Raji (cell line): ENCODE measurements around the gene HIF1A.

Experiments
- POLR2A ChIP-seq: IDR thresholded peaks from 2 replicates; pipeline ENCODE4 v1.6.1; 2011; ENCODE audit warnings: low read depth, low read length, control low read depth; ENCODE audit not compliant: insufficient read depth

The HIF1A gene

DNA sequence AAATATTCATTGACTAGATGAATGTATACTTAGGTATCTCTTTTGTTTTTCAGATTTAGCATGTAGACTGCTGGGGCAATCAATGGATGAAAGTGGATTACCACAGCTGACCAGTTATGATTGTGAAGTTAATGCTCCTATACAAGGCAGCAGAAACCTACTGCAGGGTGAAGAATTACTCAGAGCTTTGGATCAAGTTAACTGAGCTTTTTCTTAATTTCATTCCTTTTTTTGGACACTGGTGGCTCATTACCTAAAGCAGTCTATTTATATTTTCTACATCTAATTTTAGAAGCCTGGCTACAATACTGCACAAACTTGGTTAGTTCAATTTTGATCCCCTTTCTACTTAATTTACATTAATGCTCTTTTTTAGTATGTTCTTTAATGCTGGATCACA lies 51.6 kb downstream of the HIF1A start:
- TF ChIP-seq POLR2A: no peak

DNA sequence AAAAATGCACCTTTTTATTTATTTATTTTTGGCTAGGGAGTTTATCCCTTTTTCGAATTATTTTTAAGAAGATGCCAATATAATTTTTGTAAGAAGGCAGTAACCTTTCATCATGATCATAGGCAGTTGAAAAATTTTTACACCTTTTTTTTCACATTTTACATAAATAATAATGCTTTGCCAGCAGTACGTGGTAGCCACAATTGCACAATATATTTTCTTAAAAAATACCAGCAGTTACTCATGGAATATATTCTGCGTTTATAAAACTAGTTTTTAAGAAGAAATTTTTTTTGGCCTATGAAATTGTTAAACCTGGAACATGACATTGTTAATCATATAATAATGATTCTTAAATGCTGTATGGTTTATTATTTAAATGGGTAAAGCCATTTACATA lies 52.0 kb downstream of the HIF1A start:
- TF ChIP-seq POLR2A: no peak

DNA sequence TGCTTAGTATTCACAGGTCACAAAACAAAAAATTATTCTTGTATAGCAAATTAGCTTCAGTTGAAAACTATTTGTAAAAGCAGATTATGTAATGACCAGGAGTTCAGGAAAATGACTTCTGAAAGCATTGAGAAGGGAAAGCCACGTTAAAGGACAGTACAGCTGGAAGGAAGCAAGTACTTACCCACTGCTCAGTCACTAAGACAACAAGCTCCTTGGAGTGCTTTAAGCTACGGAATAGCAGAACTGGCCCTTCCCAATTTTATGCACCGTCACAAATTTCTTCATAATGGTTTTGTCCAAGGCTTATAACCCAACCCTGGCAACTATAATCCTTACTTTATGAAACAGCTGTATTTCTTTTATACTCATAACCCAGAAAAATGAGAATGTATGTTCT lies 54.0 kb downstream of the HIF1A start:
- TF ChIP-seq POLR2A: no peak

DNA sequence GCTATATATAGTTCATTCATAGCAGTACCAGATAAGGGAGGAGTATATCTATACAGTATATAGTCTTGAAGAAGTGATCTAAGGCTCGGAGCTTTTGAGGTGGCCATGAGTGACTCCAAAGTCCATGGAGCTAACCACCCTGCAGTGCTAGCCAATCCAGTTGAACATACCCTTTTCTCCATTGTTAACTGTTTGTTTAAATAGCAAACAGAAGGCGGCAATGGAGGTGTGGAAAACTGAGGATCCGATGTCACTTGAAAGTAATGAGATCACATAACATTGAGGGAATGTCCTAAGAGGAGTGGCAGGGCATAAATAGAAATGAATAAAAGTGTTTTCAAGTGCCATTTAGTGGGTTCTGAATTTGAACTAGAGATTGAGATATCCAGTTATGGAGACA lies 54.6 kb downstream of the HIF1A start:
- TF ChIP-seq POLR2A: no peak

DNA sequence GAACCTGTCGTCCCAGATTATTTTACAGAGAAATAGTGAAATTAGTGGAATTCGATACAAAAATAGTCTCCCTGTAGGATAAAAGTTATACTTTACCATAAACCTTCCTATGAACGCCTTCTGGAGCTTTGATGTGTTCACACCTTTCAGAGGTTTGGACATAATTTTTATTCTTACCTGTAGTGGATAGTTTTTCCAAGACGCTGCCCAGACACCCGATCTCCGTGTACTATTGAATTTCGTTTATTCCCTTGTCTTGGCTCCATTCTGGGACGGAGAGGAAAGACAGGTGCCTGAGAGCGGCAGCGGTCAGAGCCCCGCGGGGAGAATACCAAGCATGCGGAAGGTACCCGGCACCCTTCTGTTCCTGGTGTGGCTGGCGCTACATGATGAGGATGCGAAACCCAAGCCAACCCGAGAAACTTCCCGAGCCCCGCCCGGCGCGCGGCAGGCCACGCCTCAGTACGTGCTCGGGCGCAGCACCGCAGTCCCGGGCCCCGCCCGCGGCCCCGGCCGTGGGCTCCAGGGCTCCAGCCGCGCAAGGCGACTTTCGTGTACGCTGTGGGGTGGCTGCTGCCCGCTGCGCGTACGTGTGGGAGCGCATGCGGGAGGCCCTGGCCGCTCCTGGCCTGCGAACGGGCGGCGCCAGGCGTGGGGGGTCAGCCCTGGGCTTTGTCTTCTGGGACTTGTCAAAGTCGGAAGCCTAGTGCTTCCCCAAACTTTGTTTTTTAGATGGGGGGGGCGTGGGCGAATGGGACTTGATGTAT lies 55.6 kb downstream of the HIF1A start:
- peak; percentile 83 for TF ChIP-seq POLR2A

DNA sequence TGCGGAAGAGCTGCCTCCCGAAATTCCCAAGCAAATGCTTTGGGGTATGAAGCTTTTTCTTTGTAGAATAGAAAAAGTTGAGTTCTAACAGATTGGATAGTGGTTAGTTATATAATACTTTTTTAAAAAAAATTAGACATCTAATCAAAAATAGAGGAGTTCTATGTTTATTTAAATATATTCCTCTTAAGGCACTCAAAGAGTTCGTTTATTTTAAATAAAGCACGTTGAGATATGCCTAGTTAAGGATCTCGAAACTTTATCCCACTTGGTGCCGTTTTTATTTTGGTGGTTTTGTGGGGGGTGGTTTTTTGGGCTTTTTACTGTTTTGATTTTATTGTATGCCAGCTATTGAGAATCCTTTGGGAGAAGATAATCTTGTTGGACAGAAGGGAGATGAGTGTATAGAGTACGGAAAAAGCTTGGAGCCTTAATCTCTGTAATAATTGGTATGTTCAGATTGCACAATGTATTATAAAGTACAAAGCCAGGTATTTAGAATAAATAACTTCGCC lies 56.2 kb downstream of the HIF1A start:
- no peak for TF ChIP-seq POLR2A

DNA sequence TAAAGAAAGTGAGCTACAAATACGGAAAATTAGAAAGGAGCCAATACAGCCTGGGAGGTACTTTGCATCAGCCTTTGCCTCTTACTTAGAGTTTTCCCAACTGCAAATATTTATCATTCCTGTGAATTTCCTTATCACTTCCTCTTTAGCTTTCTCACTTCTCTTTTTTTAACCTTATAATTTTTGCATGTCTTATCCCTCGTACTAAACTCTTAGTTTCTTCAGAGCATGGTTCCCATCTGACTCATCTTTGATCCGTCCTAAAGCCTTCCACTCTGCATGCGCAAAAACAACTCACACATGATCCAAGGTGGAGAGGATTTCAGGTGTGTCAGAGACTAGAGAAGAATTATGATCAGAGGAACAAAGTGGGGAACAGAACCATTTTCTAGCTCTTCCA lies 57.3 kb downstream of the HIF1A start:
- TF ChIP-seq POLR2A: no peak

DNA sequence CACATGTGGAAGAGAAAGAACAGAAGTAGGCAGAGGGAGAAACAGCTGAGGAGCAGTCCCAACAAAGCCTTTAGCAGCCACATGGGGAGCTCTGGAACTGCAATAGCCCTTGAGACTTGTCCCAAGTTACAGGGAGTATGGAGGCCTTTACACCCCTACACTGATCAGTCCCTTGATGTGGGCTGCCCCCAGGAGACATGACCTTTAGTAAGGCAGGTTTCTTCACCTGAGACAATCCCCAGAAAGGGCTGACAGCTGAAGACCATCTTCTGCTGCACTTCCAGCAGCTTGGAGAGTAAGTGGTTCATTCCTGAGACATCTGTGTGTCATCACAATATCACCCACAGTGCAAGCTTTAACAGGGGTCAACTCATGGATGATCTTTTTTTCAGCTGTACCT lies 58.3 kb downstream of the HIF1A start:
- TF ChIP-seq POLR2A: no peak

DNA sequence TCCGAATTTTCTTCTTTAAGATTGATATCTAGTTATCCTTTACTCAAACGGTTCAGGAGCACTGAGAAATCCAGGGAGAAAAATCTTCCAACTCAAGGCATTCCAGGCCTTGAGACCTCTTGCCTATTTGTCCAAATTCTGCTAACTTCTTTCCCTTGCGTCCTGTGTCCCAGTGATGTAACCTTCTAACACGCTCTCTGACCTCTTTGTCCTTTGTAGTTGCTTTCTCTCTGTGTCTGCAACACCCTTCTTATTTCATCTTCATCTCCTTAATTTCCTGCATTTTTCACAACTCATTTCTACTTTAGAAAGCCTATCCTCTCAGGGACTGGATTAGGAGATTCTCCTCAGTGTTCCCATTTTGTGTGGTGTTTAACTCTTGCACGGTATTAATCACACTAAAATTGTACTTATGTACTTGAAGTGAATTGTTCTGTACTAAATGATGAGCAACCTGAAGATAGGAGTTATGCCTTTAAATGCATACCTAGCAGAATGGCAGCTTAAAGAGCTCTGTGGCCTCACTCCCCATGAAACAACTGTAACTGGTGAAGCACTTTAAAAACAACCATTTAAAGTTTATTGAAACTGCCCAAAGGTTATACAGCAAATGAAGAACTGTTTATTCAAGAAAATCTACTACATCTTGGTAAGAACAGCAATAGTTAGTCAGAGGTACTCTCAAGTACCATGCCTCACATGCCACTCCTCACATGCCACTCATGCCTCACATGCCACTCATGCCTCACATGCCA lies 59.5 kb downstream of the HIF1A start:
- TF ChIP-seq POLR2A: no peak

DNA sequence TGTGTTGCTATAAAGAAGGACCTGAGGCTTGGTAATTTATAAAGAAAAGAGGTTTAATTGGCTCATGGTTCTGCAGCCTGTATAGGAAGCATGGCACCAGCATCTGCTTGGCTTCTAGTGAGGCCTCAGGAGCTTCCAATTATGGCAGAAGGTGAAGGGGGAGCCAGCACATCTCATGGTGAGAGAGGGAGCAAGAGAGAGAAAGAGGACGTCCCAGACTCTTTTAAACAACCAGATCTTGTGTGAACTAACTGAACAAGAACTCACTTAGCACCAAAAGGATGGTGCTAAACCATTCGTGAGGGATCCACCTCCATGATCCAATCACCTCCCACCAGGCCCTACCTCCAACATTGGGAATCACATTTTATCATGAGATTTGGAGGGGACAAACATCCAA lies 60.8 kb downstream of the HIF1A start:
- TF ChIP-seq POLR2A: no peak

DNA sequence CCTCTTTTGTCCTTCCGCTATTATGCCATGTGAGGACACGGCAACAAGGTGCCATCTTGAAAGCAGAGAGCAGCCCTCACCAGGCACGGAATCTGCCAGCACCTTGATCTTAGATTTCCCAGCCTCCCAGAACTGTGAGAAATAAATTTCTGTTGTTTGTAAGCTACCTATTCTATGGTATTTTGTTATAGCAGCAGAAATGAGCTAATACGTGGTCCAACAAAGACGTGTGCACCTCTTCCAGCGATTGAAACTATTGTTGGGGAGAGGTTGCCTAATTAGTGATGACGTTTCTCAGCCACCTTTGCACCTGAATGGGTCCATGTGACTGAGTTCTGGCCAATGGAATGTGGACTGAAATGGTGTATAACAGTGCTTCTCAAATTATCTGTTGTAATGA lies 64.6 kb downstream of the HIF1A start:
- no peak for TF ChIP-seq POLR2A

DNA sequence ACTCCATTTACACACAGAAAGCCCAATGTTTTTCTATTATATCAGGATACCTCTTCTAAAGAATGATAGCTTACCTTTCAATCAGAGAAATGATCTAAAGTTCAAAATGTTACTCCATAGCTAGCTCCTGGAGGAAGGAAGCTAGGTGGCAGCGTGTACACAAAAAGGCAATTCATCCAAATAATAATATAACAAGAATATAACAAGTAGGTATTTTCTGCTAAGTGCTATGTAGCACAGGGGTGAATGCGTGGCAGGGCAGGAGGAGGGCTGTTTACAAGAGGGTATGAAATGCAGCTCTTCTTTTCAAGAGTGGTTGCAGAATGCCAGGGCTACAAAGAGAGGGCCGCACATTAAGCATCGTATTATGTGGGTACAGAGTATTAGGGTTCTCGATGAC lies 66.2 kb downstream of the HIF1A start:
- no peak for TF ChIP-seq POLR2A

DNA sequence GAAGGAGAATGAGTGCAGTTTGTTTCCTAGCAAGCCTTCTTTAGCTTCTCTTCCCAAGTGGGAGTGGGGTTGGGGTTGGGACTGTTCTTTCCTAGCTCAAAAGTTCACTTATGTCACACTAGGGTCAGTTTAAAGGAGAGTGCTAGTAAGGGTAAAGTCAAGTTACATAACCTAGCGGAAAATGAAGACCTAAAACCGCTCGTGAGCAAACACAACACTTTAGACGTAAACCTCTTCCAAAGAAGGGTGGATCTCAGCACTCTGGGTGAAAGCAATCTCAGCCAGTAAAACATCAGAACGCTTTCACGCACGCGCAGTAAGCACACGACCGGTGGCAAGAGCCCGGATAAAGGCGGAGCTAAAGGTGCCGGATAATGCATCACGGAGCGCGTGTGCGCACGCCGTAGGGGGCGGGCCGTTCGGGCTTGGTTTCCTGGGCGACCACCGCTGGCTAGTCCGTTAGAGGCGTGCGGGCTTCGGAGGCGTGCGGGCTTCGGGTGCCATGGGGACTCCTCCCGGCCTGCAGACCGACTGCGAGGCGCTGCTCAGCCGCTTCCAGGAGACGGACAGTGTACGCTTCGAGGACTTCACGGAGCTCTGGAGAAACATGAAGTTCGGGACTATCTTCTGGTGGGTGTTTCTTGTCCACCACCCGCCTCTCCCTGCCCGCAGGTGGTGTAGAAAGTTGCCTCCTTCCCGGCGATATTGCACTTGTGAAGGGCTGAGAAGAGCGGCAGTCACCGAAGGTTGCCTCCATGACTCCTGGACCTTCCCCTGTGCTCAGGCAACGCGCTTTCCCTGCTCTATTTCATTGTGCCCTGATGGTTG lies 66.9 kb downstream of the HIF1A start, which contains the start of gene SNAPC1:
SNAPC1 (plus strand) TSS at position 462 of the 828 bp plus-strand sequence; CDS start at position 503, 41 bp downstream.
- peak; percentile 88 for TF ChIP-seq POLR2A

DNA sequence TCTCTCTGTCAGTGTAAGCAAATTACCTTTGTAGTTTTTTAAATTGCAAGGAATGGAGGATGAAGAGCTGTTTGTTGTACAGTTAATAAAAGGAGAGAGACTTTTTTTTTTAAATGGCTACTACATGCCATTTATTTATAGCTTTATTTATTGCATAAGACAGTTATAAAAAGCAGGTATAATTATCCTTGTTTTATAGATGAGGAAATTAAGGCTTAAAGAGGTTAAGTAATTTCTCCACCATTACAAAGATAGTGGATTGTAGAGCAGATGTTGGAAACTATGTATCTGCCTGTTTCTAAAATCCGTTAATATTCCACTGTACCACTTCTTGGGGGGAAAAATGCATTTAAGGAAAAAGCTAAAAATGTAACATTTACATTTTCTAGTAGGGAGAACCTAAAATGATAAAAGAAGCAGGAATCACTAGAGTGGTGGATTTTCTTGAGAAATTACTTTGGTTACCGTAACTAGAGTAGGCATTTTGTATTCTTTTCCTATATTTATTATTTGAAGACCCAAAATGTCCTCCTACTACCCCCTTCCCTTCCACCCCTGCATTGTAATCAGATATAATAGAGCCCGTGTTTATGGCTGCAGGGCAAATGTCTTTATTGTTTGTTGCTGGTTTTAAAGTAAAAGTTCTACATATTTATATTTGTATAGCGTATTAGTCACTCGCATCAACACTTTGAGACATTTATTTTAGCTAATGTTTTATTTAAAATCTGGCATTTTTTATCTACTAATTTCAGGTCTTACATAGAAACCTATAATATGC lies 69.2 kb downstream of the HIF1A start:
- TF ChIP-seq POLR2A: no peak
